NCI-H1436 (cell line): ENCODE data around the gene CPED1.
"Not testable (repeated sequence)": the region's sequence is repeated elsewhere in the genome, so short reads cannot be mapped to it uniquely, and the experiment has no call there.

Experiments used
- DNase-seq: peaks from one replicate; lab custom pipeline; 2025; lab: John Stamatoyannopoulos, UW

Gene CPED1

DNA sequence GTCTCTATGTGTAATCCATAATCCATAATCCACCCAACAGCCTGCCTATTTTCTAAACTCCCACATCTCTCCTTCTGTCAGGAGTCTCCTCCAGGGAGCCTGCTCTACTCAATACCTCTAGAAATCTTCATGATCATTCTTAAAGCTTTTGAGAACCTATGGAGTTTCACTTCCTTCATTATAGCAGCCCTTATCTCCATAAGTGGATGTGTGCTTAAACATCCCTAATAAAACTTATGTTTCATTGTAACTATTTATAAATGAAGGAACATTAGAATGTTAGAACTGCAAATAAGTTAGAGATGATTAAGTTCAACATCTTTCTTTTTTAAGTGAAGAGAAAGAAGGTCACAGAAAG, 8.5 kb downstream of the CPED1 start:
- DNase-seq = no peak

DNA sequence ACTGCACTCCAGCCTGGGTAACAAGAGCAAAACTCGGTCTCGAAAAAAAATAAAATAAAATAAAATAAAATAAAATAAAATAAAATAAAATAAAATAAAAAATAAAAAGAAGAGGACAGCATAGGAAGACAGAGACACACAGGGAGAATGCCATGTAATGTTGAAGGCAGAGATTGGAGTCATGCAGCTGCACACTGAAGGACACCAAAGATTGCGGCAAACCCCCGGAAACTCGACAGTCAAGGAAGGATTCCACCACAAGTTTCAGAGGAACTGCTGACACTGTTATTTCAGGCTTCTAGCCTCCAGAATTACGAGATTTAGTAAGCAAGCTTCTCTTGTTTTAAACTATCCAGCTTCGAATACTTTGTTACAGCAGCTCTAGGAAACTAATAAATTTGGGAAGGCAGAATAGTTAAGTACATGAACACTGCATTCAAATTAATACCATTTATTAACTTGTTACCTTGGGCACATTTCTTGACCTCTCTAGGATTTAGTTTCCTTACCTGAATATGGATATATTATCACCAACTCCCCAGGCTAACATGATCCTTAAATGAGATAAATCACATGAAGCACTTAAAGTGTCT, 9.5 kb downstream of the CPED1 start:
- no peak for DNase-seq

DNA sequence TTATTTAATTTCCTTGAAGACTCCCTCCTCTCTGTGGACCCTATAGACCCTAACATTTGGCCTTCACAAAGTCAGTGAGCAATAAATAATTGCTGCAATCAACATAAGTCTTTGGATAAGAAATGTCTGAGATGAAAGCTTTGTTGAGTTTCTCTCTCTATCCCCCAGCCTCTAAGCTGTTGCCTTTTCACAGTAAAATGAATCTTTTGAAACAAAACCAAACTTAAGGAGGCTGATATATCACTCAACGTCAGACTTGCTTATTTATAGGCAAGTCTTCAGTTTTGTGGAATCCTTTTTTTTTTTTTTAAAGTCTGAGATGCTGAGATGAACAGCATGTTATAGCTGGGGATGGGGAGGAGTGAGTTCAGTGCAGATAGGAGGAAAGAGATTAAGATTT, 10.0 kb downstream of the CPED1 start:
- DNase-seq = no peak

DNA sequence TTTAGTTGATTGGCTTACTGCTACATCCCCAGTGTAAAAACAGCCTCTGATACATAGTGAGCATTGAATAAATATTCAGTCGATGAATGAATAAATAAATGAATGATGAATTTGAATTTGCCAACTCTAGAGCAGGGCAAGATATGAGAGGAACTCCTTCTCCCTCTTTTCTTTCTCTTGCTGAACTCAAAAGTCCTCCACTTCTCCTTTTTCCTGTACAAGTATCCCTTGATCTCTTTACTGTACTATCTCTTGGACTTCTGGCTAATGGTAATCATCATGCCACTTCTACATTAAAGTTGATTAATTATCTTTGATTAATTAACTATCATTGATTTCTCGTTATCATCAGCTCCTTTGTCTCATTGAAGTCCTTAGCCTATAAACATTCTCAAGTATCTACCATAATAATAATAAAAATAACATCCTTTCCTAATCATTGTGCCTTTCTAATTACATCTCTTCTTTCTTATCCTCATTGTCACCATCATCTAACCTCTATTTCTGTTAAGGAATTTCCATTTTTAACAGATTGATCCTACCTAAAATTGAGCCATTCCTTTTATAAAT, 10.6 kb downstream of the CPED1 start:
- no peak for DNase-seq

DNA sequence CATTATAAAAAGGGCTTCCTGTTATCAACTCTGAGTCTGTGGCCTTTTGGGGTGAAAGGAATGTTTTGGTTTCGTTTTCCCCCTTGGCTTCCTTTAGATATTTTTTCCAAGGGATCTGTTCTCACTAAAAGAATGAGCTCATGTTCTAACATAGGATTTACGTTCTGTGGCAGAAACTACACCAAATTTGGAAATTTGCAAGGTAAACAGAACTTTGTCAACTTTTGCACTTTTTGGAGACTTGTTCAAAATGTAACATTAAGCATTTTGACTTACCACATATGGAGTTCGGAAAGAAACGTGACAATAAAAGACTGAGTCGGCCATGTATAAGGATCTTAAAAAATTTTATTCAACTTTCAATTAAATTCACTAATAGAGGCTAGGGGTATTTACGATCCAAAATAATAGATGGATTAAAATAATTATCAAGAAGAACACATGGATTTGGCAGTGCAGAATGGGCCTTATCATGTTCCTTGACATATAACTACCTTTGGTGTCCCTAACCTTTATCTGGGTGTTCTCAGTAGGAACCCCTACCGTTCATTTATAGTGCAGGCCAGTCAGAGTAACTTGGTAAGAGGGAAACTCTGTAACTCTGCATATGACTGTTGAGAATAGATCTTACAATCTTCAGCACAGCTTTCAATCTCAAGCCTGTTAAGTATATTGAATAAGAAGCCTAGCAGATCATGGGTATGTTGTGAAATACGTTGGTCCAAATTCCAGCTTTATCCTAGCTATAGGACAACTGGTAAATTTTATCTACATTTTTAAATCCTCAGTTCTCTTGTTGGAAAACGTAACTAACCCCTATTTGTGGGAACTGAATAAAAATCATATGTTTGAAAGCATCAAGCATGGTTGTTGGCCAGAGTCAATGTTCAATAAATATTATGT, 11.8 kb downstream of the CPED1 start:
- no peak for DNase-seq

DNA sequence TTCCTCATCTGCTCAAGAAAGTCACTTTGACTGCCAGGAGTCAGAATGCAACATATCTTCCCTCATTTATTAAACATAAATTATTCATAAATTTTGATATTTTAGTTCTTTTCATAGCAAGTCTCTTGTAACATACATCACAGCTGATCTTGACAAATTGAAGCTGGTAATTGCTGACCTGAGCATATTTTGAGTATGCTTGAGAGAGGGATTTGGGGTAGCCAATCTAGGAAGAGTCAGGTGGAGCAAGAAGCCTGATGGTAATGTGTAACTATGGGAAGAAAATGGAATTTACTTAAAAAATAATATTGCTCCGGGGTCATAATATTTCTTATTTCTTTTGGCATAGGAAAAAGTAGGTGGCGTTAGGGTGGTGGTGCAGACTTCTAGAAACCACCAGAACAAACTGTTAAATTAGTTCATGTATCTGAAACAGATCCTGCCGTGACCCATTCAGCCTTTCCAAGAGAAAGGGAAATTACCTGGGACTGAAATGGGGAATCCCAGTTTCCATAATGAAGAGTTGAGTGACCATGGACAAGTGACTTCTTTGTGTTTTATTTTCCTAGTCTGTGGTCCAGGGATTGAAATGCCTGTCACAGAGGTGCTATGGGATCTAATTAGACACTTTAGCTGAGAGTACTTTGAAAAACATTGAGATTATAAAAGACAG, 12.9 kb downstream of the CPED1 start:
- no peak for DNase-seq

DNA sequence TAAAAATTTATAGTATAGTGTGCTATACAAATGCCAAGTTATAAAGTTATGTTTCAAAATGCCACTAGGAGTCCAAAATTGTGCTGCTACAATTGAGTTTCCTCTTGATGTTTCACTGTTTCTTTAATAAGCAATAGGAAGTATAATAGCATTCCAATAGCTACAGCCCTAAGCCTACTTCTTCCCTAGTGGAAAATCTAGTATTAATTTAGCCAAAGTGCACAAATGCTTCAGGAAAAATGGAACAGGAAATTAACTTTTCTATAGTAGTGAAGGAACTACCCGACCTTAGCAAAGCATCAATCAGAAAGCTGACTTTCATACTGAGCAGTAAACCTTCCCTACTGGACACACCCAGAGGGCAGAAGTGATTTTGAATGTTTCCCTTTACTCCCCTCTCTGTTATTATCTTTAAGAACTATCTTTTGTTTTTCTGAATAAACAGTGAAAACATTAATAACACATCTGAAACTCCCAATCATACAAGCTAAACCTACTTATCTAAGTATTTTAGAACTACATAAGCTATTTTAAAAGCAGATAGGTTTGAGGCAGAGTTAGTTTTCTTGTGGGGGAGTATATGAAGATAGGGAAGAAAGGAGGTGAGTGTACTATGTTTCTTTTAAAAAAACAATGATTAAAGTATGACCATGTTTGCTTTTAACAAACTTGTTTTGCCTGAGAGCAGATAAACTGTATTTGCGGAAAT, 13.7 kb downstream of the CPED1 start:
- no peak for DNase-seq

DNA sequence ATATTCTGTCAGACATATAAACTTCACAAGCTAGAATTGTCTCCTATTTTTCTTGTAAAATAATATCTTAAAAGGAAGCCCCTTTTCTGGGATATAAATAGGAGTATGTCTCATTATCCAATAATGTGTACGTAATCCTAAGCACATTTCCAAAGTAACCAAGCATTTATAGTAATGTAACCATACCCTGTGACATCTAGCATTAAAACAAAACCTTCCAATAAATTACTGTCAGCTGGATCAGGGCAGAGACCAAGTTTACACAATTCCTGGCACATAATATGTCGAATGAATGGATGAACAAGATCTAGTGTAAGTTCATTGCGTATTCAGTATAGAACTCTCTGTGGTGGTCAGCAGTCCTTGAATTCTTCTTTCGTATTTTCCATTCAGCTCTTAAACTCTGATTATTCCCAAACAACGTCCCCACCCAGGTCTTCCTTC, 14.3 kb downstream of the CPED1 start:
- no peak for DNase-seq

DNA sequence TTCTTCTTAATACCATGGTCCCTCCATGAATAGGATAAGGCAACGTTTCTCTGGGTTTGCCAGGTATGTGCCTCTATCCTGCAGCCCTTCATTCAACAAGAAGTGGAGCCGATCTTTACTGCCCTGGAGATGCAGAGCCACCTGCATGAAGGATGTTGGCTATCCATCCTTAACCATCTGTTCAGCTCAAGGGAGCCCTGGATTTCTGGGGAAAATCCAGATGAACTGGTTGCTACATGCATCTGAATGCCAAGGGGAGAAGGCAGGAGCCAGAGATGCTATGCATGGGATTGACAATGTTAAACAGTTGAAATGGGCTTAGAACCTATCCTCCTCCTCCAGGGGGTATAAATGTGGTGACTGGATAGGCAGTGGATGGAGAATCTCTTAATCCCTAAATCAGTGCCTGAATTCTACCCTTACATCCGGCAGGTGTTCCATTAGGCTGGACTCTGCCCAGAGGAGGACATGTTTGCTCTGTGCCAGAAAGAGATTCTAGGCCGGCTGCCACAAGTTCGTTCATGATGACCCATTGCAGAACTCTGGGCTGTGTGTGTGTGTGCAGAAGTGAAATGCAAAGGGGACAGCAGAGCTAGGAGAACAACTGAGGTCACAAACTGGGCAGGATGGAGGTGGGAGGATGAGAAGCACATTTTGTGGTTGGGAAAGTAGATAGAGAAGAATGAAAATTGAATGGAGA, 15.6 kb downstream of the CPED1 start:
- DNase-seq = no peak

DNA sequence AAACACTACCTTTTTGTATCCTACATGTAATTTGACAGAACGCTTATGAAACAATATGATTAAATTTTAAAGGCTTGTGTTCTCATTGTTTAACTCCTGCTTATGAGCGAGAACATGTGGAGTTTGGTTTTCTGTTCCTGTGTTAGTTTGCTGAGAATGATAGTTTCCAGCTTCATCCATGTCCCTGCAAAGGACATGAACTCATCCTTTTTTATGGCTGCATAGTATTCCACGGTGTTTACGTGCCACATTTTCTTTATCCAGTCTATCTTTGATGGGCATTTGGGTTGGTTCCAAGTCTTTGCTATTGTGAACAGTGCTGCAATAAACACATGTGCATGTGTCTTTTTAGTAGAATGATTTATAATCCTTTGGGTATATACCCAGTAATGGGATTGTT, 16.5 kb downstream of the CPED1 start:
- not testable (repeated sequence) for DNase-seq

DNA sequence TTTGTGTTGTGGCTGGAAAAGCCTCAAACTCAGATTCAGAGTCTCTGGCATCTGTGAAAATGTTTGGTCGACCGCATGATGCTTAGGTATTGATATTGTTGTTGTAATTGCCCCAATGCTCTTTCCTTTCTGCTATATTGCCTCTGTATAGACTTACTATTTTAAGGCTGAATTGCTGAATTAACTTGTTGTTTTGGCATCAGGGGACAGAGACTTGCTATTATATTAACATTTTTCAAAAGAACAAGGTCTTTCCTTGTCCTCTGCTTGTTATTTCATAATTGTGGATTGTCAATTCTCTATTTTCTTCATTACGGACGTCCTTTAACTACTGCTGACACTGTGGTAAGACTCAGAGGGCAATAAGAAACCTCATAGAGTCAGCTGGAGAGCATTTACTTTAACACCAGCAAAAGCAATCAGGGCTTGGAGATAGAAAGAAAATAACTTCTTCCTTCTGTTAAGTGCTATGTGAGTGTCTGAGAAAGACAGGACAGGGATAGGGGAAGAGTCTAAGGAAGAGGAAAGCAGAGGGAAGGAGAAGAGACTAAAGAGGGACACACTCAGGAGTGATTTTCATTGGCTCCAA, 17.6 kb downstream of the CPED1 start:
- DNase-seq = no peak

DNA sequence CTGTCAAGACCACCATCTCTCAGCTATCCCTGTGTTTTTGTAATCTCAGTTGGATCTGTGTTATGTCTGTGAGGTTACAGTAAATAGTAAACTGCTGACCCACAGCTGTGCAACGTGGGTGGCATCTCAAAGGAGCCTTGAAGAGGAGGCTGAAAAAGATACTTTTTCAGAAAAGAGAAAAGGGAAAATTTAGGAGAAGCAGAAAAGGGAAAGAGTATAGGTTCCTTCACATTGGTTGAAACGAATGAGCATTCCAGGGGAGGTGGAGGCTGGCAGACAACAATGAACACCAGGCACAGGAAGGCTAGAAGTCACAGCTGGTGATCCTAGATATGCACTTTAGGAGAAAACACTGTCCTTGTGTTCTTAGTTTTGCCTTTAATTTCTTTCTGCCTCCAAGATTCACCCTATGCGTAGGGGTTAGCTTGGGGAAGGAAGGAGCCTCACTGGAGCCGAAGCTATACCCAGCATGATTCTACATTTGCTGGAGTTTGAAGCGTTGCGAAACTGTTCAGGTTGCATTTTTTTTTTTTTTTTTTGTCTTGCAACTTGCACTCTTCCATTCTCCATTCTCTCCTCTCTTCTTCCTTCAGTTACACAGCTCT, 18.3 kb downstream of the CPED1 start:
- no peak for DNase-seq

DNA sequence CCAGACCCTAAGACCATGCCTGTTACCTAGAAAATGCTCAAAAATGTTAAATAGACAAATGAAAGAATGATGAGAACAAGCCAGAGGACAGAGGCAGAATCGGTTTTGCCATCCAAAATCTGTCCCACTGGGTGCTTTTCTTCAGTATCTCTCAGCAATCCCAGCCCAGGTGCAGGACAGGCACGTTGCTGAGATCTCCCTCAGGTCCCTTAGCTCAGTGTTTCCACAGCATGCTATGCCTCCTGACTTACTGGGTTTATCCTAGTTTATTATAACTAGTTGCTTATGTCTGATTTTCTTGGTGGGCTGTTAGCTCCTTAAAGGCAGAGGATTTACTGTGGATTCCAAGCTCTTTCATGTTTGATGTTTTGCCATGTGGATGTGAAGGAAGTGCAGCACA, 20.3 kb downstream of the CPED1 start:
- DNase-seq = no peak

DNA sequence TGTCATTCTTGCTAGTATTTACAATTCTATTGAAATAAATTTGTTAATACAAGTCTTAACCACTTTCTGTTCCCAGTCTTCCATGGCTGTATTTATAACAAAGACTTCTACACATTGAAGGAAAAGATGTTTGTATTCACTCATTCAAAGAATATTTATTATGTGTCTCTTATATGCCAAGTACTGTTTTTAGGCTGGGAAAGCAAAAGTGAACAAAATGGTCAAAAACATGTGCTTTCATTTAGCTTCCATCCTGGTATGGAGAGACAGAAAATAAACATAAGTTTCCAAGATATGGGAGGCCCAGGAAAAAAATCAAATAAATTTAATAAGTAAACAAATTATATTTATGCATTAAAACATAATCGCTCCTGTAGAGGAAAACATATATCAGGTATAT, 22.9 kb downstream of the CPED1 start:
- no peak for DNase-seq

DNA sequence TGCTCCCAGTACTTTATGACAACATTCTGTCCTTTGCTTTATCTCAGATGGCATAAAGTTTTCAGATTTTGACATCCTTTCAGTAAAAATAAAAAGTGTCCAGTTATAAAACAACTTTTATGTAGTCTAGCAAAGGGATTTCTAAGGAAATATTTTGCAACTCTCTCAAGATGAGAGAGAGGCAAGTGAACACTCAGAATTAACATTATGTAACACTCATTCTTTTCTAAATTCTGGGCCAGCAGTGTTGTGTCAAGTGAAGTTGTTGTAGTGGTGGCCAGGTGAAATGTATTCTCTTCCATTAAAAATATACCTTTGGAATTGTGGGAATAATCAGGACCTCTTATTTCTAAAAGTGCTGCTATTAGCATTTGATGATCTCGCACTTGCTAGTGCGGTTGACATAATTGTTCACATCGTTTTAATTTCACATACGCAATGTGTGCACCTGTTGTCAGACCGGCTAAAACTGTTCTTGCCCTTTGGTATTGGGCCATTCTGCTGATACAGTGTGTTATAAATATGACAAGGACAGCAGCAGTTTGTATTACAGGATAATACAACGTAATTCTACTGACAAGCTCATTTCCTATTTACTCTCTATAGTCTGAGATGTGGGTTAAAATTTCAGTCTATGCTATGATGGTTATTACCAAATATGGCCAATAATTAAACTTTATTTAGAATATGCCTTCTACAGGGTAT, 23.8 kb downstream of the CPED1 start:
- DNase-seq = no peak

DNA sequence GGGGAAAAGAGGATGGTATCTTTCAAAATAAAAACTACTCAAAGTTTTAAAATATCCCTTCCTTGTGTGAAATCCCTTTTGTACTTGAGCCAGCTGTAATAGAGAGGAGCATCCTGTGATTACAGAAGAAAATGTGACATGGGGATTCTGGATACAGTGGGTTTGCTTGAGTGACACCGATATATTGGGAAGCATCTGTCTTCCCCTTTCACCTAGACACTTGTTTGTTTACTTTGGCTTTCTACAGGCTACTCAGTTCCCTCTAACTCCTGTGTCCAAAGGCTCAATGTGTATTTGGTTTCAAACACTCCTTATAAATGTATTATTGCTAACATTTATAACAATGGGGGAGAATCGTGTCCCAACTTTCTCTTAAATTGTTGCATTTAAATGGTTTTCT, 24.4 kb downstream of the CPED1 start:
- no peak for DNase-seq

DNA sequence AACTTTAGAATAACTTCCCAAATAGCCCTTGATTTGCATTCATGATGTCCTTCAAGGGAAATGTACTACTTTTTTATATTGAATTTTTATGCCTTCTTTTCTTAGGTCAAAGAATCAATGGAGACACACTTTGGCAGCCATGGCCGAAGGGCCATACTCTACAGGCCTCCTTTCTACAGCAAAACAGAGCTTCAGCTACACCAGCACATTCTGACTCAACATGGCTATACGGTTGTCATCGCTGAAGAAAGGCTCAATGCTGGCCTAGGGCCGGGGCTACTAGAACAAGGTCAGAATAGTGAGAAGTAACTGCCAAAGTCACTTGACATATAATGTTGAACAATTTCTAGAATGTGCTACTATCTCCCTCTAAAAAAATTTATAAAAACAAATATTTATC, 27.0 kb downstream of the CPED1 start:
- DNase-seq = no peak

DNA sequence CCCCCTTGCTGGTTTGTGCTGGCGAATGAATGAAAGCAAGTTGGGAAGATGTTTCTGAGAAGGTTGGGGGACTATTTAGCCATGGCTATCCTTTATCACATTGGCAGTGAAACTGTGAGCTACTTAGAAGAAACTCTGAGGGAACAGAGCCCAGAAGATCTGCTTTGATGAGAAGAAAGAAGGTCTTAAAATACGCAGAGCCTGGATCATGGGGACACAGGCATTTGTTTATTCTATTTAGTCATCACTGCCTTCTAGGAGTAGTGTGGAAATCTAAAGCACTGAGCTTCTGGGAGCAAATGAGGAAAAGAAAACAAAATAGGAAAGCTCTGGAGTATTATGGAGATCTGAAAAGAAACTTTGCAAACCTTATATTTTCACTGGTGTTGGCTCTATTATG, 28.5 kb downstream of the CPED1 start:
- DNase-seq = no peak

DNA sequence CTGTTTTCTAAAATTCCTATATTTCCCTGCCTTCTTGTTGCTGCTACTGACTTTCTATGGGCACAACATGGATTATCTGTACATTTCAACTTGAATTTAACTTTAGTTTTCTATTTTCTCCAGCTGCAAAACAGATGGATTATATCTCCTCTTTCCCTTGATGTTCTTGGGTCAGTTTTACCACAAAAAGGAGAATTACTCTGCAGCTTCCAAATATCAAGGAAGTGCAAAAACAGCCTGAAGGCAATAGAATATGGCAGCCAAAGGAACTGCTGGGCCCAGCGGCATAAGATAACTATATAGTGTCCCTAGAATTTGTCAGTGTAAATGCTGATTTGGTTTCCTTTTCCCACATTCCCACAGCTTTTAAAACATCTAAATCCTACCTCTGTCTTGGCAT, 29.1 kb downstream of the CPED1 start:
- no peak for DNase-seq

DNA sequence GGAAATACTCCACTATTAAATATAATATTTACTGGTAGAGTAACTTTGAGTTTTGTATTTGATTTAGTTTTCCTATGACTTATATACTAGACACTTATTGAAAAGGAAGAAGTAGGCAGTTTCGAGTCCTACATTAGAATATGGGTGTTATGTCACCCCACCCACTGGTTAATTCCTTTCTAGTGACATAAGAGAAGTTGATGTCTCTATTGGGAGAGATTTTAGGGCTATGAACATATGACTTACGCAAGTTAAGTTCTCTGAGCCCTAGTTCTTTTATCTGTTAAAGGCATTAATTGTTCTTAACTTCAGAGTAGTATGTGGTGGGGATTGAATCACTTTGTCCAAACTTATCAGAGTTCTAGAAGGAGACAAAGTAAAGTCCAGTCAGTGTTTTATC, 30.5 kb downstream of the CPED1 start:
- no peak for DNase-seq
